Skin epidermis (tissue), 12 donors: Measurements from ENCODE around the gene AFF3.

Source experiments
- H3K27ac ChIP-seq, 21 experiments: fragments of 200-600 bp; sonication (generic) in 11 of 21; one replicate each; pipeline ENCODE4 v1.5.0; 2020; ENCODE audit warnings: mild to moderate bottlenecking in 3 of 21, inconsistent platforms in 2 of 21, moderate library complexity in 2 of 21
- H3K4me3 ChIP-seq, 7 experiments: fragments of 200-600 bp; sonication (generic) in 2 of 7; one replicate each; pipeline ENCODE4 v1.5.0; 2020; ENCODE audit warnings: inconsistent platforms in 2 of 7, mild to moderate bottlenecking in 2 of 7, moderate library complexity in 1 of 7

AFF3 gene

GRCh38 chr2:99875627-99876201 lies 266.7 kb downstream of the AFF3 start:
- H3K4me3 ChIP-seq = no peak overlapping the region

GRCh38 chr2:99868260-99868659 lies 274.1 kb downstream of the AFF3 start:
- Histone ChIP-seq H3K4me3 (no peak overlapping the region), H3K27ac (no peak overlapping the region)

More at GRCh38 chr2:99875627-99876201, 266.7 kb downstream of the AFF3 start:
- H3K27ac ChIP-seq = no peak overlapping the region

GRCh38 chr2:99867770-99868169 lies 274.6 kb downstream of the AFF3 start:
- H3K27ac ChIP-seq = no peak overlapping the region
- no peak overlapping the region for H3K4me3 ChIP-seq

GRCh38 chr2:99865818-99866676 lies 276.3 kb downstream of the AFF3 start:
- Histone ChIP-seq H3K27ac (no peak overlapping the region), H3K4me3 (no peak overlapping the region)

- H3K27ac ChIP-seq = no peak overlapping the region
- no peak overlapping the region for H3K4me3 ChIP-seq
These were observed 277.5 kb downstream of the AFF3 start for GRCh38 chr2:99864561-99865553.

- no peak overlapping the region for H3K27ac ChIP-seq
These were observed 278.5 kb downstream of the AFF3 start for GRCh38 chr2:99863903-99864270.

GRCh38 chr2:99863236-99863902 lies 279.0 kb downstream of the AFF3 start:
- H3K27ac ChIP-seq = no peak overlapping the region
- H3K4me3 ChIP-seq = no peak overlapping the region

More at GRCh38 chr2:99863903-99864270, 278.5 kb downstream of the AFF3 start:
- no peak overlapping the region for H3K4me3 ChIP-seq

- Histone ChIP-seq H3K27ac (no peak overlapping the region), H3K4me3 (no peak overlapping the region)
These were observed 279.8 kb downstream of the AFF3 start for GRCh38 chr2:99862566-99862965.

GRCh38 chr2:99861376-99861760 lies 281.0 kb downstream of the AFF3 start:
- H3K4me3 ChIP-seq = no peak overlapping the region

GRCh38 chr2:99860720-99861375 lies 281.5 kb downstream of the AFF3 start:
- Histone ChIP-seq H3K4me3 (no peak overlapping the region), H3K27ac (no peak overlapping the region)

More at GRCh38 chr2:99861376-99861760, 281.0 kb downstream of the AFF3 start:
- no peak overlapping the region for H3K27ac ChIP-seq

- Histone ChIP-seq H3K27ac (no peak overlapping the region), H3K4me3 (no peak overlapping the region)
These were observed 283.3 kb downstream of the AFF3 start for GRCh38 chr2:99858951-99859596.

- H3K4me3 ChIP-seq = no peak overlapping the region
- H3K27ac ChIP-seq = no peak overlapping the region
These were observed 284.4 kb downstream of the AFF3 start for GRCh38 chr2:99857867-99858444.

GRCh38 chr2:99857372-99857771 lies 285.0 kb downstream of the AFF3 start:
- H3K4me3 ChIP-seq = no peak overlapping the region
- no peak overlapping the region for H3K27ac ChIP-seq

GRCh38 chr2:99856119-99856518 lies 286.3 kb downstream of the AFF3 start:
- no peak overlapping the region for H3K4me3 ChIP-seq
- no peak overlapping the region for H3K27ac ChIP-seq

GRCh38 chr2:99854236-99854852 lies 288.0 kb downstream of the AFF3 start:
- no peak overlapping the region for H3K27ac ChIP-seq

GRCh38 chr2:99852956-99853355 lies 289.4 kb downstream of the AFF3 start:
- Histone ChIP-seq H3K4me3 (no peak overlapping the region), H3K27ac (no peak overlapping the region)

More at GRCh38 chr2:99854236-99854852, 288.0 kb downstream of the AFF3 start:
- no peak overlapping the region for H3K4me3 ChIP-seq

- H3K27ac ChIP-seq = no peak overlapping the region
- H3K4me3 ChIP-seq = no peak overlapping the region
These were observed 289.9 kb downstream of the AFF3 start for GRCh38 chr2:99852376-99852934.
